KMS-11 (cell line): ENCODE data around the gene STEAP4.

Source experiments
- H2AFZ ChIP-seq: fragments of 200-600 bp; sonication (generic); 2 replicates; pipeline ENCODE4 v1.6.1; 2016; ENCODE audit warnings: antibody characterized with exemption, mixed run types, low read depth
- H3K27ac ChIP-seq: fragments of 200-600 bp; sonication (generic); 2 replicates; pipeline ENCODE4 v1.6.1; 2016; ENCODE audit warnings: mild to moderate bottlenecking, mixed run types
- H3K27me3 ChIP-seq: fragments of 200-600 bp; sonication (generic); 2 replicates; pipeline ENCODE4 v1.6.1; 2017; ENCODE audit warnings: mild to moderate bottlenecking, low read depth, mixed run types, moderate library complexity; ENCODE audit not compliant: insufficient read depth
- H3K36me3 ChIP-seq: fragments of 200-600 bp; sonication (generic); 2 replicates; pipeline ENCODE4 v1.6.1; 2017; ENCODE audit warnings: mild to moderate bottlenecking, mixed run types; ENCODE audit not compliant: insufficient read depth
- H3K4me1 ChIP-seq: fragments of 200-600 bp; sonication (generic); 2 replicates; pipeline ENCODE4 v1.6.1; 2016; ENCODE audit warnings: mild to moderate bottlenecking, low read depth, mixed run types; ENCODE audit not compliant: poor library complexity, severe bottlenecking
- H3K4me2 ChIP-seq: fragments of 200-600 bp; sonication (generic); 2 replicates; pipeline ENCODE4 v1.7.0; 2016; ENCODE audit warnings: mild to moderate bottlenecking, mixed run types
- H3K4me3 ChIP-seq: fragments of 200-600 bp; sonication (generic); IDR thresholded peaks from 2 replicates; pipeline ENCODE4 v1.6.1; 2017; ENCODE audit warnings: low read depth, low read length, mixed read lengths; ENCODE audit not compliant: insufficient read depth
- H3K79me2 ChIP-seq: fragments of 200-600 bp; sonication (generic); 2 replicates; pipeline ENCODE4 v1.6.1; 2016; ENCODE audit warnings: low read depth, mixed run types; ENCODE audit not compliant: insufficient read depth
- H3K9ac ChIP-seq: fragments of 200-600 bp; sonication (generic); 2 replicates; pipeline ENCODE4 v1.6.1; 2016; ENCODE audit warnings: mild to moderate bottlenecking, mixed run types
- H4K20me1 ChIP-seq: fragments of 200-600 bp; sonication (generic); 2 replicates; pipeline ENCODE4 v1.6.1; 2016; ENCODE audit warnings: mild to moderate bottlenecking, mixed run types; ENCODE audit not compliant: insufficient read depth
- TF ChIP-seq, protein P1 (sequence below): fragments of 200-600 bp; sonication (generic); conservative IDR thresholded peaks from 2 replicates; pipeline ENCODE4 v1.6.1; 2017; ENCODE audit warnings: low read depth, mild to moderate bottlenecking, antibody characterized with exemption, low read length, moderate library complexity, mixed read lengths

The STEAP4 gene

DNA sequence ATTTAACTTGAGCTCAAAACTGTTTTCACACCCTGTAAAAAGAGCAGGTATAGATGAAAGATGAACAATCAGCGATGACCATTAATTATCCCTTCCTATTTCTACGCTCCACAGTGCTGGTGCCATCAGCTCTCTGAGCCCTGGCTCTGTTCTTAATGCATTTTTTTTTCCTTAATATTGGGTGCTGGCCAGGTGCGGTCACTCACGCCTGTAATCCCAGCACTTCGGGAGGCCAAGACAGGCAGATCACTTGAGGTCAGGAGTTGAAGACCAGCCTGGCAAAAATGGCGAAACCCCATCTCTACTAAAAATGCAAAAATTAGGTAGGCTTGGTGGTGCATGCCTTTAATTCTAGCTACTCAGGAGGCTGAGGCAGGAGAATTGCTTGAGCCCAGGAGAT, 4.2 kb downstream of the STEAP4 start:
- Histone ChIP-seq H3K4me1 (no peaks in the 10 kb centered on the region), H3K4me3 (no peak overlapping the region), H3K27ac (no peak overlapping the region), H3K9ac (no peak overlapping the region), H2AFZ (no peak overlapping the region), H3K4me2 (no peak overlapping the region), H3K36me3 (no peaks in the 10 kb centered on the region), H4K20me1 (no peaks in the 10 kb centered on the region), H3K79me2 (no peaks in the 10 kb centered on the region), H3K27me3 (no peaks in the 10 kb centered on the region)
- TF ChIP-seq, protein P1, sequence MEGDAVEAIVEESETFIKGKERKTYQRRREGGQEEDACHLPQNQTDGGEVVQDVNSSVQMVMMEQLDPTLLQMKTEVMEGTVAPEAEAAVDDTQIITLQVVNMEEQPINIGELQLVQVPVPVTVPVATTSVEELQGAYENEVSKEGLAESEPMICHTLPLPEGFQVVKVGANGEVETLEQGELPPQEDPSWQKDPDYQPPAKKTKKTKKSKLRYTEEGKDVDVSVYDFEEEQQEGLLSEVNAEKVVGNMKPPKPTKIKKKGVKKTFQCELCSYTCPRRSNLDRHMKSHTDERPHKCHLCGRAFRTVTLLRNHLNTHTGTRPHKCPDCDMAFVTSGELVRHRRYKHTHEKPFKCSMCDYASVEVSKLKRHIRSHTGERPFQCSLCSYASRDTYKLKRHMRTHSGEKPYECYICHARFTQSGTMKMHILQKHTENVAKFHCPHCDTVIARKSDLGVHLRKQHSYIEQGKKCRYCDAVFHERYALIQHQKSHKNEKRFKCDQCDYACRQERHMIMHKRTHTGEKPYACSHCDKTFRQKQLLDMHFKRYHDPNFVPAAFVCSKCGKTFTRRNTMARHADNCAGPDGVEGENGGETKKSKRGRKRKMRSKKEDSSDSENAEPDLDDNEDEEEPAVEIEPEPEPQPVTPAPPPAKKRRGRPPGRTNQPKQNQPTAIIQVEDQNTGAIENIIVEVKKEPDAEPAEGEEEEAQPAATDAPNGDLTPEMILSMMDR, result no peak

DNA sequence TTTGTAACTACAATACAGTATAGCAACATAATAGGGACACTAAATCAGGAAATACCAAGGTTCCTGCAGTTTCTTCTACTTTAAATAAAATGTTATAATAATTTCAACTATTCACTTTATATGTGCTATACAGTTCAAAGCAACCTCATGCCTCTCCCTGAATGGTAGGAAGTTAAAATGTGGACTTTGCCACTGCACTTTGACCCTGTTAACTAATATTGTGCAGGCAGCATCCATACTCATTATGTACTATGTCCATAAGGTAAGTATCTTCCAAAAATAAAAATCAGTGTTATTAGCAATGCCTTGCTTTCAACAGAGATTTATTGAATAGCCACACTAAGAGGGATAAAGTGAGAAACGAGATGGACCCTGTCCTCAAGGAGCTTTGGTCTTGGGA, 4.8 kb downstream of the STEAP4 start:
- H3K79me2 ChIP-seq, result no peaks in the 10 kb centered on the region

DNA sequence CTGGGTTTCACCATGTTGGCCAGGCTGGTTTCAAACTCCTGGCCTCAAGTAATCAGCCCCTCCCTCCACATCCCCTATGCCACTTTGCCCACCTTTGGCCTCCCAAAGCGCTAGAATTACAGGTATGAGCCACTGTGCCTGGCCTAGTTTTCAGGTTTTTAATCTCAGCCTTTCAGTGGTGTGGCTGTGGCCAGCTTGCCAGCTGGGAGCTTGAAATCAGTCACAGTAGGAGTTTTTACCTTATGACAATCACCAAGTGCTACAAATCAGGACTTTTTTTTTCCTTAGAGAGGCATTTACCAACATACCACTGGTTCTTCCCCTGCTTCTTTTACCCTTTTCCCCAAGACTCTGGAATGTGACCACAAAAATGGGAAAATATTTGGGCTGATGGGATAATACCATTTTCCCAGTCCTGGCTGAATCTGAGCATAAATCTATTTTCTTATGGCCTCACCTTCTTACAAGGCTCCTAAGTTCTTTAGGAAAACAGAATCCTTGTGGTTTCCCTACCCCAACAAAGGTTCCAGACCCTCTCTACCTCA, 6.2 kb downstream of the STEAP4 start:
- H2AFZ ChIP-seq, result no peak overlapping the region
- TF ChIP-seq, protein P1, result no peak
- no peak overlapping the region for H3K4me3 ChIP-seq
- H3K4me2 ChIP-seq, result no peak overlapping the region
- no peaks in the 10 kb centered on the region for H3K27me3 ChIP-seq
- H3K36me3 ChIP-seq, result no peaks in the 10 kb centered on the region
- H3K9ac ChIP-seq, result no peak overlapping the region
- no peaks in the 10 kb centered on the region for H3K79me2 ChIP-seq
- H3K4me1 ChIP-seq, result no peaks in the 10 kb centered on the region
- H4K20me1 ChIP-seq, result no peaks in the 10 kb centered on the region
- H3K27ac ChIP-seq, result no peak overlapping the region

More for the DNA sequence above, 4.8 kb downstream of the STEAP4 start:
- no peak overlapping the region for H3K4me2 ChIP-seq
- no peak overlapping the region for H3K4me3 ChIP-seq
- H3K36me3 ChIP-seq, result no peaks in the 10 kb centered on the region
- no peak overlapping the region for H2AFZ ChIP-seq
- H4K20me1 ChIP-seq, result no peaks in the 10 kb centered on the region
- H3K27me3 ChIP-seq, result no peaks in the 10 kb centered on the region
- H3K9ac ChIP-seq, result no peak overlapping the region
- H3K27ac ChIP-seq, result no peak overlapping the region
- H3K4me1 ChIP-seq, result no peaks in the 10 kb centered on the region
- TF ChIP-seq, protein P1, result no peak

DNA sequence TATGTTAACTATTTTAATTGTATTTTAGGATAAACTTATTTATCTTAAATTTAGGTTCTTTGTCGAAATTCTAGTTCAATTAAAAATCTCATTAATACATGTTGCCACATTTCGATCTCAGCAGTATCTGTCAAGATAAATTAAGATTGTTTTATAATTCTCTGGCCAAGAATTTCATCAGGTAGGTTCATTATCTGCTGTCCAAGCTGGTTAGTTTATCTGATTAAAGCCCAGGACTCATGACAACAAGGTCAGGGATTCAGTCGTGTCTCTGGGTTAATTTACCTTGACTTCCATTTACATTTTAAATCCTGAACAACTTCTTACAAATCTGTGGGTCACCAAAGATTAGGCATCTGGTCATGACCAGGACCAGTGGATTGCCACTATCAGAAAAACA, 7.6 kb downstream of the STEAP4 start:
- H3K4me3 ChIP-seq, result no peak overlapping the region
- no peak overlapping the region for H3K27ac ChIP-seq
- no peaks in the 10 kb centered on the region for H3K27me3 ChIP-seq
- no peaks in the 10 kb centered on the region for H3K79me2 ChIP-seq
- no peak overlapping the region for H3K4me2 ChIP-seq
- no peaks in the 10 kb centered on the region for H3K36me3 ChIP-seq
- no peak overlapping the region for H2AFZ ChIP-seq
- no peaks in the 10 kb centered on the region for H4K20me1 ChIP-seq
- no peaks in the 10 kb centered on the region for H3K4me1 ChIP-seq
- H3K9ac ChIP-seq, result no peak overlapping the region
- TF ChIP-seq, protein P1, result no peak
